Testis (tissue), 3 donors: ENCODE data around the gene DAP3. TPM values are rescaled to one million over a fixed set of nuclear protein-coding genes. Genes with fewer than 3 reads are reported as not detected.
"Not testable (repeated sequence)": the region's sequence is repeated elsewhere in the genome, so short reads cannot be mapped to it uniquely, and the experiment has no call there.

ENCODE experiments used
- DNase-seq: peaks from one replicate; pipeline ENCODE4 v3.0.0-alpha.2; 2019
- H3K27ac ChIP-seq, 2 donors: fragments of 200-600 bp; sonication (generic); one replicate each; pipeline ENCODE4 v1.5.1; 2019
- H3K27me3 ChIP-seq: fragments of 200-600 bp; sonication (generic); one replicate; pipeline ENCODE4 v1.5.1; 2019
- H3K36me3 ChIP-seq: fragments of 200-600 bp; sonication (generic); one replicate; pipeline ENCODE4 v1.5.1; 2017; ENCODE audit warnings: low read depth; ENCODE audit errors: missing control alignments
- H3K4me1 ChIP-seq: fragments of 200-600 bp; sonication (generic); one replicate; pipeline ENCODE4 v1.5.1; 2019
- H3K4me3 ChIP-seq, 2 donors: fragments of 200-600 bp; sonication (generic); one replicate each; pipeline ENCODE4 v1.5.1; 2017 to 2019
- H3K9me3 ChIP-seq: fragments of 200-600 bp; sonication (generic); one replicate; pipeline ENCODE4 v1.5.1; 2017
- POLR2A ChIP-seq: fragments of 450-650 bp; IDR thresholded peaks from one replicate; pipeline ENCODE4 v1.6.1; 2017; ENCODE audit warnings: antibody characterized with exemption, mild to moderate bottlenecking, moderate library complexity
- WGBS, 2 donors: methylation state at CpG; one replicate each; pipeline ENCODE4 v1.1.5; 2018; 5-methylcytosine and 5-hydroxymethylcytosine counted together
- intact Hi-C: fragments of 100-400 bp; cut with DNase I; formaldehyde crosslinking; loops from one replicate; pipeline ENCODE4 v1.15.1; 2023; ENCODE audit warnings: low total_unique reads
- polyA plus RNA-seq: library from polyadenylated mRNA; stranded (reverse); fragments of 350-450 nt; fragmentation: Illumina TruSeq; extraction: RNeasy Lipid Tissue Mini Kit (QIAGEN cat#74804); gene quantifications from one replicate; pipeline ENCODE4 v1.2.3, GENCODE V29; 2014; ENCODE audit warnings: low read depth, low replicate concordance; ENCODE audit not compliant: insufficient read depth
- total RNA-seq, 2 donors: library from RNA; depleted of rRNA; stranded (reverse); fragments of >200 nt; gene quantifications; one replicate each; pipeline ENCODE4 v1.2.3, GENCODE V29; 2016
- TF ChIP-seq, protein P1 (sequence below), 3 experiments: fragments of 450-650 bp in 2 of 3; fragments of 200-600 bp in 1 of 3; sonication (generic) in 1 of 3; IDR thresholded peaks; one replicate each; pipeline ENCODE4 v1.5.1; 2016 to 2019; ENCODE audit warnings: antibody characterized with exemption in 3 of 3, mild to moderate bottlenecking in 2 of 3, moderate library complexity in 1 of 3

DAP3 gene
- total and polyA plus RNA-seq, 3 donors from 2014 or later, result 121 to 286 (median 277) TPM

DNA sequence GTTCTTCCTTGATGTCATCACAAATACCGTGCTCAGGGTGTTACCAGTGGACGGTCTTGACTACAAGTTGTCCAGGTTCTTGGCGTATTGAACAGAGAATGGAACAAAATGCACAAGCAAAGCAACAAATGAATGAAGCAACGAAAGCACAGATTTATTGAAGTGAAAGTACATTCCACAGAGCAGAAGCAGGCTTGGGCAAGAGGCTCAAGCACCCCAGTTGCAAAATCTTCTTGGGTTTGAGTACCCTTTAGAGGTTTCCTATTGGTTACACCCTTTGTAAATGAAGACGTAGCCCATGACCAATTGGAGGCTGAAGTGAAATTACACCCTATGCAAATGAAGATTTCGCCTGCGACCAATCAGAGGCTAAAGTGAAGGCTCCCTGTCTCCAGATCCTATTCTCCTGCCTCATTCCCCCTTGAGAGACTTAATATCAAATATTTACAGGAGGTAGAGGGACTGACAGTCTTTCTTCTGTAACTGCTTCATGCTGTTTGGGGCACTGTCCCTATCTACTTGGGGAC lies 38.6 kb upstream of the DAP3 start:
- Histone ChIP-seq H3K4me1 (no peaks in the 10 kb centered on the region), H3K36me3 (no peaks in the 10 kb centered on the region), H3K4me3 (no peak overlapping the region), H3K27ac (no peak overlapping the region), H3K9me3 (no peaks in the 10 kb centered on the region), H3K27me3 (no peaks in the 10 kb centered on the region)
- intact Hi-C loops, result no loop called here
- TF ChIP-seq, protein P1, sequence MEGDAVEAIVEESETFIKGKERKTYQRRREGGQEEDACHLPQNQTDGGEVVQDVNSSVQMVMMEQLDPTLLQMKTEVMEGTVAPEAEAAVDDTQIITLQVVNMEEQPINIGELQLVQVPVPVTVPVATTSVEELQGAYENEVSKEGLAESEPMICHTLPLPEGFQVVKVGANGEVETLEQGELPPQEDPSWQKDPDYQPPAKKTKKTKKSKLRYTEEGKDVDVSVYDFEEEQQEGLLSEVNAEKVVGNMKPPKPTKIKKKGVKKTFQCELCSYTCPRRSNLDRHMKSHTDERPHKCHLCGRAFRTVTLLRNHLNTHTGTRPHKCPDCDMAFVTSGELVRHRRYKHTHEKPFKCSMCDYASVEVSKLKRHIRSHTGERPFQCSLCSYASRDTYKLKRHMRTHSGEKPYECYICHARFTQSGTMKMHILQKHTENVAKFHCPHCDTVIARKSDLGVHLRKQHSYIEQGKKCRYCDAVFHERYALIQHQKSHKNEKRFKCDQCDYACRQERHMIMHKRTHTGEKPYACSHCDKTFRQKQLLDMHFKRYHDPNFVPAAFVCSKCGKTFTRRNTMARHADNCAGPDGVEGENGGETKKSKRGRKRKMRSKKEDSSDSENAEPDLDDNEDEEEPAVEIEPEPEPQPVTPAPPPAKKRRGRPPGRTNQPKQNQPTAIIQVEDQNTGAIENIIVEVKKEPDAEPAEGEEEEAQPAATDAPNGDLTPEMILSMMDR (IDR thresholded peaks at IDR 0.05), result no peak
- no peak for TF ChIP-seq POLR2A
- WGBS, 2 donors, result 84 to 86% methylated on average over 7 of the region's 7 CpGs
- DNase-seq, result no peak

DNA sequence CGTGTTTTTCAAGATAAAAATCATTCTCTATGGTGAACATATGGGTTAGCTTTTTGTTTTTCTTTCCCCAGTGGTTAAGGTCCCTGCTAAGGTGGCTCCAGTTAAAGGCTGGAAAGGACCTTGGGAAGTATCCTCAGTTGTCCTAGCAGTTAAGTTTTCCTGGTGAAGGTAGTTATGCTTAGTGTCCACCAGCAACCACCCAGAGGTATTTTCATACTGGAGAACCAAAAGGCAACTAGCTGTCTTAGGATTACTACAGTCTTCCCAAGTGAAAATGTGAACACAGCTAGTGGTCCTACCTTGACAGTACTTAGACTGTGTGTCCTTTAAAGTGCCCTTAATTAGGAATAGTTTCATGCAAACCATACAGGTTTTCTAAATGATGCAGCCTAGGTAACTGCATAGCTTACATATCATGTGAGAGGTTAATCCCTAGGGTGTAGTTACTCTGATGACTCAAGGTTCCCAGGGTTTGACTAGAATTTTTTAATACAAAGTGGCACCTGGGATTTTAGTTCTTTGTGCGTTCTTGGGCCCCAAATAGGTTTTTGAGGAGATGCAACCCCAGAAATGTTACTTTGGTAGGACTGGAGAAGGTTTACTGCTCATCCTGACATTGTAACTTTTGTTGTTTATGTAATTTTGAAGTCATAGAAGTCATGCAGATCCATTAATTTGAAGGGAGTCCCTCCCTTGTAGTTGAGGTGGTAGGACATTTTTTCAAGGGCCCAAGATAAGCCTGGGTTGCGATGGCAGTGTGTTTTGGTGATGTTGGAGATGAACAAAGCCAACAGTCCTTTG lies 36.8 kb upstream of the DAP3 start:
- TF ChIP-seq, protein P1 (IDR thresholded peaks at IDR 0.05), result no peak
- no peak for TF ChIP-seq POLR2A
- Histone ChIP-seq H3K27me3 (no peaks in the 10 kb centered on the region), H3K4me1 (no peaks in the 10 kb centered on the region), H3K9me3 (no peaks in the 10 kb centered on the region), H3K4me3 (no peak overlapping the region), H3K36me3 (no peaks in the 10 kb centered on the region), H3K27ac (no peak overlapping the region)
- intact Hi-C loops, result no loop called here
- WGBS, 2 donors, result 71 to 81% methylated on average over 3 of the region's 3 CpGs
- DNase-seq, result no peak

DNA sequence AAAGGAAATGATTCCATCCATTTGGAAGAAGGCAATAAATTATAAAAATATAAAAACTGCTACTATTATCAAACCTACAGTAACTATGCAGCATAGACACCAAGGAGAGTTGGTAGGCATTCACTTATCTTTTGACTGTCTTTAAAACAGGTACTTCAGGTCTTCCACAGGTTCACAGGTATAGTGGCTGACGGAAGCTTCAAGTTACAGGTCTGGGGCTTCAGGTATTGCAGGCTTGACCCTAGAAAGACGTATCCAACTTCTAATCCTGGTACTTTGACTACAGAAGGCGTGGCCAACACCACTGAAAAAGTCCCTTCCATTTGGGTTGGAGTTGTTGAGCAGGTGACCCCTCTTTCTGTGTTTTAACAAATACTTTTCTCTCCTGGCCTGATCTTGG lies 35.9 kb upstream of the DAP3 start:
- H3K9me3 ChIP-seq, result no peaks in the 10 kb centered on the region
- H3K36me3 ChIP-seq, result no peaks in the 10 kb centered on the region
- no peak for DNase-seq
- TF ChIP-seq, protein P1 (IDR thresholded peaks at IDR 0.05), result no peak
- no peak for TF ChIP-seq POLR2A
- H3K27ac ChIP-seq, result no peak overlapping the region
- H3K27me3 ChIP-seq, result no peaks in the 10 kb centered on the region
- no peak overlapping the region for H3K4me3 ChIP-seq
- H3K4me1 ChIP-seq, result no peaks in the 10 kb centered on the region
- 80 to 81% methylated on average over 3 of the region's 3 CpGs for WGBS, 2 donors
- intact Hi-C loops, result no loop called here

DNA sequence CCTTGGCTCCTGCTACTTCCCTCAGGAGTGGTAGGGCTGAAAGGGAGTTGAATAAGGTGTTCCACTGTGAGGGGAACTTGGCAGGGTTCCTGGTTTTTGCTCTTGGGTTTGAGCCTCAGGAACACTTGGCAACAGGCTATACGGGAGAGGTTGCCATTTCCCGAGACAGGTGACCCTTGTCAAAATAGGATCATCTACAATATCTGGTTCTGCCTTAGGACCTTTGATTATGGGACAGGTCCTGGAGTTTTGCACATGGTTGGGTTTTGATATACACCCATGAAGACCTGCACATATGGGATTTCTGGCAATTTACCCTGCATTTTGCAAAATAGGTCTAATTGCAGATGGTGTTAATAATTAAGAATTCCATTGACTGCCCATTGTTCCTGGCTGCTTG lies 31.4 kb upstream of the DAP3 start:
- no peak for TF ChIP-seq POLR2A
- TF ChIP-seq, protein P1 (IDR thresholded peaks at IDR 0.05), result no peak
- Histone ChIP-seq H3K27ac (no peak overlapping the region), H3K9me3 (no peaks in the 10 kb centered on the region), H3K4me1 (no peaks in the 10 kb centered on the region), H3K27me3 (no peaks in the 10 kb centered on the region), H3K36me3 (no peaks in the 10 kb centered on the region), H3K4me3 (no peak overlapping the region)
- intact Hi-C loops, result no loop called here
- 0 to 45% methylated on average over 1 to 2 of the region's 2 CpGs for WGBS, 2 donors
- DNase-seq, result no peak

DNA sequence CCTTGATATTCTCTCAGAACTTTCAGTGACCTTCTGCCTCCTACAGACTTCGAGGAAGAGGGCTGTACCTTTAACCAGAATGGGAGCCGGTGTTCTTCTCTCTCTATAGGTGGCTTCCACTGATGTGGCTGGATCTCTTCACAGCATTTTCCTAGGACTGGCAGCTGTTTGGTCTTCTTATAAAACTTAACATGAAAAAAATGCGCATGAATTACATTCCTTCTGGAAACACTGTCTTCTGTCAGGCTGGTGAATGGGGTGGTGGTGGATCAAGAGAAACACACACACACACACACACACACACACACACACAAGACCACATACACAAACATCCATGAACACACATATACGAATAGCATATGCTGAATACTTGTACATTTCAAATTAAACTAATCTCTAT lies 27.7 kb upstream of the DAP3 start:
- H3K4me1 ChIP-seq, H3K9me3 ChIP-seq, H3K36me3 ChIP-seq, H3K27me3 ChIP-seq, intact Hi-C loops, H3K27ac ChIP-seq, DNase-seq, H3K4me3 ChIP-seq: not testable (repeated sequence)
- WGBS, 2 donors, result 90 to 91% methylated on average over 3 to 4 of the region's 4 CpGs
